ENCODE results near the gene PBX1. TPM values are rescaled to one million over a fixed set of nuclear protein-coding genes. Genes with fewer than 3 reads are reported as not detected.

The PBX1 gene
- total RNA-seq, 4 donors from 2014 or later: 14.4 to 34.6 (median 22.0) TPM

DNA sequence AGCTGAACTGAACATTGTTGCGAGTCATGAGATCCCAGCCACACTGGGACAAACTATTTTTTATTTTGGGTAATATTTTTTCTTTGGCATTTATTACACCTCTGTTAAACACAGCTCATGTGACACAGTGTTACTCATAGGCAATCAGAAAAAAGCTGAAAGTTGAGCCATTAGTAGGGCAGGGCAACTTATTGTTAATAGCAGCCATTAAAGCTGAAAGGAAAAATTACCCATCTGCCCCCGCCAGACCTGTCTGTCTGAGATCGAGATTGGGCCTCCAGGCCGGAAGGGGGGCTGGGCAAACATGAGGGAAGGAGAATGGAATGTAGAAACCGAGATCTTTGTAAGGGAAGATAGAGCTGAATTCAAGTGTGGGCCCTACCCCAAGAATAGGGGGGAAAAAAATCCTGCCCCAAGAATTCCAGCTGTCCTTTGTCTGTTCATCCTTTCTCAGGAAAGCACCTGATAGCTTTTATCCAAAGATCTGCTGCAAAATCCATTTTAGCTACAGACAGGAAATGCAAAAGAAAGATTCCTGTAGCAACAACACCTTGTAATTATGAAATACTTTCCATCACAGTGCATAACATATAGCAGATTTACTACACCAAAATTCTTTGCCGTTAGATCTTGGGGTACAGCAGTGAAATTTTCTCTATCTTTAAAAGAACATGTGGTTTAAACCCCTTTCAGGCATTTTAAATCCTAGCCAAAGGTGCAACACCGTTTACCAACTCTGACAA, 212.8 kb downstream of the PBX1 start:
- Histone ChIP-seq H3K27ac (peak overlapping the region; percentile 79), H3K36me3 (no peaks in the 10 kb centered on the region), H3K4me3 (no peak overlapping the region), H3K4me1 (peaks cover 39% of the 10 kb centered on the region), H3K9me3 (no peaks in the 10 kb centered on the region), H3K27me3 (no peaks in the 10 kb centered on the region)
- no peak for DNase-seq (ENCODE audit: low spot score in 2 of 2)
- WGBS: 36% methylated on average over 7 of the region's 7 CpGs
- TF ChIP-seq POLR2A (IDR thresholded peaks at IDR 0.05) (no peak), EP300 (IDR thresholded peaks at IDR 0.05) (no peak), POLR2AphosphoS5 (IDR thresholded peaks at IDR 0.05) (peak in 1 of 3 donors; percentile 13)
- TF ChIP-seq, protein P1, sequence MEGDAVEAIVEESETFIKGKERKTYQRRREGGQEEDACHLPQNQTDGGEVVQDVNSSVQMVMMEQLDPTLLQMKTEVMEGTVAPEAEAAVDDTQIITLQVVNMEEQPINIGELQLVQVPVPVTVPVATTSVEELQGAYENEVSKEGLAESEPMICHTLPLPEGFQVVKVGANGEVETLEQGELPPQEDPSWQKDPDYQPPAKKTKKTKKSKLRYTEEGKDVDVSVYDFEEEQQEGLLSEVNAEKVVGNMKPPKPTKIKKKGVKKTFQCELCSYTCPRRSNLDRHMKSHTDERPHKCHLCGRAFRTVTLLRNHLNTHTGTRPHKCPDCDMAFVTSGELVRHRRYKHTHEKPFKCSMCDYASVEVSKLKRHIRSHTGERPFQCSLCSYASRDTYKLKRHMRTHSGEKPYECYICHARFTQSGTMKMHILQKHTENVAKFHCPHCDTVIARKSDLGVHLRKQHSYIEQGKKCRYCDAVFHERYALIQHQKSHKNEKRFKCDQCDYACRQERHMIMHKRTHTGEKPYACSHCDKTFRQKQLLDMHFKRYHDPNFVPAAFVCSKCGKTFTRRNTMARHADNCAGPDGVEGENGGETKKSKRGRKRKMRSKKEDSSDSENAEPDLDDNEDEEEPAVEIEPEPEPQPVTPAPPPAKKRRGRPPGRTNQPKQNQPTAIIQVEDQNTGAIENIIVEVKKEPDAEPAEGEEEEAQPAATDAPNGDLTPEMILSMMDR (IDR thresholded peaks at IDR 0.05): no peak

DNA sequence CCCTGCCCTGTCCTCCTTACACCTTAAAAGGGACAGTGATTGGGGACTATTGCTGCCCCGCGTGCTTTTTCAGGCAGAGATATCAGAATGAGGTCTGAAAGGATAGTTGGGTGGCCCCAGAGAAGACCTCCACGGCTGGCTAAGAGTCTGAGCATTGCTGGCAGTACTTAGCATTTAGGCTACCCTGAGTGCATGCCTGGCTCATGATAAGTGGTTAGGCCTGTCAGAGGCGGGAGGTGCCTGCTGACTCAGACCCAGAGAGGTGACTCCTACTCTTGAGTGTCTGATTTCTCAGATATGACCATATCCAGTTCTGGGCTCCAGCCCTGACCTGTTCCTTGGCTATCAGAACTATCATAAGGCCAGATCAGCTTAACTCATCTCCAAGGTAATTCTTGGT, 213.7 kb downstream of the PBX1 start:
- Histone ChIP-seq H3K4me3 (no peak overlapping the region), H3K27me3 (no peaks in the 10 kb centered on the region), H3K9me3 (no peaks in the 10 kb centered on the region), H3K36me3 (no peaks in the 10 kb centered on the region), H3K27ac (peak overlapping the region; percentile 79), H3K4me1 (peaks cover 35% of the 10 kb centered on the region)
- no peak for DNase-seq (ENCODE audit: low spot score in 2 of 2)
- 69% methylated on average over 4 of the region's 4 CpGs for WGBS
- TF ChIP-seq, protein P1 (IDR thresholded peaks at IDR 0.05): no peak
- TF ChIP-seq POLR2AphosphoS5 (IDR thresholded peaks at IDR 0.05): peak in 1 of 3 donors; percentile 42
- TF ChIP-seq POLR2A (IDR thresholded peaks at IDR 0.05): no peak

DNA sequence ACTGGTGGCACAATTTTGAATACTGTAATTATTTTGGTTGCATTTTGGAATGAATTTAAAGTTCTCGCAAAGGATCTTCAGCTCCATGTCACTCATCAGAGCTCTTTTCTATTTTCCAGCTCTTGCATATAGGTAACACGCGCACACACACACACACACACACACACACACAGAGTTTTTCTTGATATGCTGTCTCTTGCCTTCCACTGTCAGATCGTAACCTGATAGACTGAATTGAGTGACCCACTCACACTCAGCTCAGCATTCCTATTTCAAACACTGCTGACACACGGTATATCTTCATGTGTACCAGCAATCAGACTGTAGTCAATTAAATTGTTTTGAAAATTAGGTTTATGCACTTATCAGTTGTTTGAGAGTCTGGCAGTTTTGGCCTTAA, 214.1 kb downstream of the PBX1 start:
- Histone ChIP-seq H3K9me3 (no peaks in the 10 kb centered on the region), H3K27ac (peak overlapping the region; percentile 79), H3K36me3 (no peaks in the 10 kb centered on the region), H3K27me3 (no peaks in the 10 kb centered on the region), H3K4me3 (no peak overlapping the region), H3K4me1 (peaks cover 32% of the 10 kb centered on the region)
- TF ChIP-seq POLR2A (IDR thresholded peaks at IDR 0.05): no peak
- TF ChIP-seq EP300 (IDR thresholded peaks at IDR 0.05): no peak
- TF ChIP-seq, protein P1 (IDR thresholded peaks at IDR 0.05): no peak
- TF ChIP-seq POLR2AphosphoS5 (IDR thresholded peaks at IDR 0.05): no peak
- 68% methylated on average over 5 of the region's 5 CpGs for WGBS
- no peak for DNase-seq (ENCODE audit: low spot score in 2 of 2)

DNA sequence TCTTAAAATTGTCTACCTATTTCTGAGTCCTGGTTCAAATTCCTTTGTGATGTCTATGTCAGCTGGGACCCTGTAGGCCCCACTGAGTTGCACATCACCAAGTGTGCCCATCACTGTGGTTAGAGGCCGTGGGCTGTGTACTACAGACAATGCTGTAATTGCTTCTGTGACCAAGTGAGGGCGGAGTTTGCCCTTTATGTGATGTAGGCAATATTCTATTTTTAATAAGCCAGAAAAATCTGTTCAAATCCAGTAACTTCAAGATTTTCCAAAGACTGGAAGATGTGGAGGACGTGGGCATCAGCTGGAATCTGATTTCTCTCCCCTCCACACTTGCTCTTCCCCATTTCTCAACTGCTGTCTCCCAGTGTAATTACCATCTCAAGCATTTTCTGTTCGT, 215.4 kb downstream of the PBX1 start:
- Histone ChIP-seq H3K4me1 (peaks cover 29% of the 10 kb centered on the region), H3K27me3 (no peaks in the 10 kb centered on the region), H3K9me3 (no peaks in the 10 kb centered on the region), H3K27ac (no peak overlapping the region), H3K36me3 (no peaks in the 10 kb centered on the region), H3K4me3 (no peak overlapping the region)
- TF ChIP-seq, protein P1 (IDR thresholded peaks at IDR 0.05): no peak
- no peak for TF ChIP-seq EP300 (IDR thresholded peaks at IDR 0.05)
- no peak for TF ChIP-seq POLR2A (IDR thresholded peaks at IDR 0.05)
- no peak for TF ChIP-seq POLR2AphosphoS5 (IDR thresholded peaks at IDR 0.05)
- 84% methylated on average over 4 of the region's 4 CpGs for WGBS
- DNase-seq (ENCODE audit: low spot score in 2 of 2): no peak

DNA sequence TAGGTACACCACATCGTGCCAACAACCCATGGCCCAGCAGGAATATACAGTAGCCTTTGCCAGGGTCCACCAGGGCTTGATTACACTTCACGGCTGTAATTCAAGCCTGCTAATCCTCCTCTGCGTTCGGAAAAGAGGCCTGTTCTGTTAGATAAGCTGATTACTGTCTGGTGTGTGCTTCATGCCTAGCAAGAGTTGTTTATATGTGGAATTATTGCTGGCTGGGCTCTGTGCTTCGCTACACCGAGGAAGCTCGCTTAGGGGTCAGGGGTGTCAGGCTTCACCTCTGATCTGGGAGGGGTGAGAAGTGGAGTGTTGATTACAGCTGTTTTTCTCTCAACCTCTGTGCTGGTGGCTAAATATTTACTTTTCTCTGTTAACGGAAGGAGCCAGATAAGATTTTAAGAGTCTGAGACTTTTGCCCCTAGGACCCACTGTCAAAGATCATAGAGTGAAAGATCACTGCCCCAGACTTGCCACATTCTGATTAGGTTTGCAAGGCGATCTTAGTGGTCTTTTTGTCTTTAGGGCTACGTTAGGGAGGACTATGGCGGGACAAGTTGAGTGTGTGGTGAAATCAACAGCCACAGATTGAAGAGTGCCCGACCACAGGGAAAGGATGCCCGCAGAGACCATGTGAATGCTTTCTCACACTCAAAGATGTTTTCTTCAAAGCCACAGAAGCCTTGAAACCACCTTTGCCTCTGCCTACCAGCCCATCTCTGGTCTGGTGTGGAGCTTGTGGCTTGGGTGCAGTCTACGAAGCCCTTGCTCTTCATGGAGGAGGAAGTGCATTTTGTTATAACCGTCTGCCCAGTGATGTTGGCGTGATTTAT, 216.1 kb downstream of the PBX1 start:
- no peak for TF ChIP-seq EP300 (IDR thresholded peaks at IDR 0.05)
- no peak for TF ChIP-seq POLR2A (IDR thresholded peaks at IDR 0.05)
- TF ChIP-seq, protein P1 (IDR thresholded peaks at IDR 0.05): no peak
- Histone ChIP-seq H3K4me3 (no peak overlapping the region), H3K4me1 (peaks cover 32% of the 10 kb centered on the region), H3K27me3 (no peaks in the 10 kb centered on the region), H3K36me3 (no peaks in the 10 kb centered on the region), H3K9me3 (no peaks in the 10 kb centered on the region), H3K27ac (no peak overlapping the region)
- 85% methylated on average over 16 of the region's 16 CpGs for WGBS
- no peak for DNase-seq (ENCODE audit: low spot score in 2 of 2)
